ENCODE results near the gene LRRFIP1. TPM values are rescaled to one million over a fixed set of nuclear protein-coding genes. Genes with fewer than 3 reads are reported as not detected.
A peak's percentile ranks its signal among the peaks of the same experiment; 100 is the strongest.

LRRFIP1 gene
- total RNA-seq, 6 experiments from 2014 or later, result 29.4 to 56.3 (median 49.7) TPM

DNA sequence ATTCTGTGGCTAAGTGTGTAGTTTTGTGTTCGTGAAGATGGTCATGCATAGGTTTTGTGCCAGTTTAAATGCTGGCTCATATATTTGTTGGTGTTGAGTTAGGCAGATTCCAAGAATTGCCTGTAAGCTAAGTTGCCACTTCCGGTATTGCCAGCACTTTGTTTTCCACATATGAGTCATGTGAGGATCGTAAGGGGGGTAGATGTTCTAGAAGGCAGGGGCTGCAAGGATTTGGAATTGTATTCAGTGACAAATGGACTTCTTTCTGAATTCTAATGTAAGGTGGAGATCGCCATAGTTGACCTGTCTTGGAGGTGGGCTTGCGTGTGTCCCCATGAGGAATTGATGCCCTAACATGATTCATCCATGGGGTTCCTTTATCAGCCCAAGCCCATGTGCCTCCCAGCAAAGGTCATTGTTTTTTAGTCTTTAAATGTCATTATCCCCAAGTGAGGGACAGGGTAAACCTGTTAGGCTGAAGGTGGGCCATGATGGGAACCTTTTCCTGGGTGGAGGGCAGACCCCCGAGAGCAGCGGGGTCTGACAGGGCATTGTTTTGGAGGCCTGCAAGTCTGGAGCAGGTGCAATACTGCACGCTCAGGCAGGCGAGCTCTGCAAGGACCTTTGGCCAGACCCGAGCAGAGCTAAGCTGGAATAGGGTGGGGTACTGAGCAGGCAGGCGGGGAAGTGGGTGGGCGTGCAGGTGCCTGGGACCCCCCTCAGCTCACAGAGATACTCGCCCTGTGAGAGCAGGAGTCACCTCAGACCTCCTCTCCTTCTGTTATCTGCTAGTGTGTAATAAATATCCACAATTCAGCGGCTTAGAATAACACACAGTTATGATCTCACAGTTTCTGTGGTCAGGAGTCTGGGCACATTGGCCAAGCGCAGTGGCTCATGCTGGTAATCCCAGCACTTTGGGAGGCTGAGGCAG lies 77.4 kb downstream of the LRRFIP1 start:
- Histone ChIP-seq H3K27me3 (no peaks in the 10 kb centered on the region), H3K36me3 (no peaks in the 10 kb centered on the region), H3K9me3 (no peaks in the 10 kb centered on the region), H3K4me1 (peaks cover 0 to 22% (median 1%) of the 10 kb centered on the region in 4 donors), H3K4me3 (no peak overlapping the region), H3K27ac (no peak overlapping the region)
- ATAC-seq (no peak), DNase-seq (peak in 1 of 3 donors; percentile 37)
- TF ChIP-seq POLR2A (IDR thresholded peaks at IDR 0.05) (no peak), CTCF (IDR thresholded peaks at IDR 0.05) (no peak)
- 66% methylated on average over 6 of the region's 15 CpGs for WGBS (ENCODE audit: insufficient coverage, low coverage, low lambda C conversion rate, missing lambda C conversion rate)
- intact Hi-C loops (cut with DNase I), result no loop called here

- Histone ChIP-seq H3K27me3 (no peaks in the 10 kb centered on the region), H3K36me3 (peaks cover 0 to 5% (median under 1%) of the 10 kb centered on the region in 4 donors), H3K4me1 (peaks cover 0 to 14% (median 1%) of the 10 kb centered on the region in 4 donors), H3K9me3 (no peaks in the 10 kb centered on the region), H3K4me3 (no peak overlapping the region), H3K27ac (no peak overlapping the region)
- intact Hi-C loops (cut with DNase I), result no loop called here
- ATAC-seq, result no peak
- peak in 1 of 3 donors; percentile 39 for DNase-seq
- 100% methylated on average over 2 of the region's 5 CpGs for WGBS (ENCODE audit: insufficient coverage, low coverage, low lambda C conversion rate, missing lambda C conversion rate)
- TF ChIP-seq POLR2A (IDR thresholded peaks at IDR 0.05), result no peak
- no peak for TF ChIP-seq CTCF (IDR thresholded peaks at IDR 0.05)
Observed at GRCh38 chr2:237706257-237706656, 78.9 kb downstream of the LRRFIP1 start.

GRCh38 chr2:237708065-237708398 lies 80.6 kb downstream of the LRRFIP1 start:
- WGBS (ENCODE audit: insufficient coverage, low coverage, low lambda C conversion rate, missing lambda C conversion rate), result 80% methylated on average over 1 of the region's 3 CpGs
- ATAC-seq, result no peak
- Histone ChIP-seq H3K4me3 (no peak overlapping the region), H3K4me1 (peaks cover 0 to 10% (median 4%) of the 10 kb centered on the region in 4 donors), H3K9me3 (no peaks in the 10 kb centered on the region), H3K36me3 (peaks cover 0 to 5% (median under 1%) of the 10 kb centered on the region in 4 donors), H3K27ac (no peak overlapping the region), H3K27me3 (no peaks in the 10 kb centered on the region)
- peak in 1 of 3 donors; percentile 24 for DNase-seq
- intact Hi-C loops (cut with DNase I), result no loop called here
- TF ChIP-seq CTCF (IDR thresholded peaks at IDR 0.05) (no peak), POLR2A (IDR thresholded peaks at IDR 0.05) (no peak)

- no peak overlapping the region for H3K27ac ChIP-seq
- peak in 1 of 3 donors; percentile 37 for DNase-seq
- H3K4me1 ChIP-seq, result peaks cover 0 to 10% (median 4%) of the 10 kb centered on the region in 4 donors
- ATAC-seq, result no peak
- H3K9me3 ChIP-seq, result no peaks in the 10 kb centered on the region
- WGBS (ENCODE audit: insufficient coverage, low coverage, low lambda C conversion rate, missing lambda C conversion rate), result 98% methylated on average over 15 of the region's 27 CpGs
- TF ChIP-seq CTCF (IDR thresholded peaks at IDR 0.05) (no peak), POLR2A (IDR thresholded peaks at IDR 0.05) (no peak)
- H3K4me3 ChIP-seq, result no peak overlapping the region
- H3K27me3 ChIP-seq, result no peaks in the 10 kb centered on the region
- peaks cover 0 to 5% (median under 1%) of the 10 kb centered on the region in 4 donors for H3K36me3 ChIP-seq
- intact Hi-C loops (cut with DNase I), result no loop called here
Observed at GRCh38 chr2:237708491-237708890, 81.1 kb downstream of the LRRFIP1 start.
